Measurements from ENCODE around the gene ZBTB21.

- TF ChIP-seq CTCF (IDR thresholded peaks at IDR 0.05; ENCODE audit: low read length) (no peak), EZH2 (optimal IDR thresholded peaks at IDR 0.05; ENCODE audit: low read depth, low read length) (no peak)
Measured at GRCh38 chr21:42030311-42030710, 20.2 kb upstream of the ZBTB21 start.

Data from MM.1S (cell line).